Measurements from ENCODE around the gene LRRC4C. TPM values are rescaled to one million over a fixed set of nuclear protein-coding genes. Genes with fewer than 3 reads are reported as not detected.

The LRRC4C gene
- not detected for polyA plus RNA-seq (2012; ENCODE audit: insufficient read depth, insufficient read length)

DNA sequence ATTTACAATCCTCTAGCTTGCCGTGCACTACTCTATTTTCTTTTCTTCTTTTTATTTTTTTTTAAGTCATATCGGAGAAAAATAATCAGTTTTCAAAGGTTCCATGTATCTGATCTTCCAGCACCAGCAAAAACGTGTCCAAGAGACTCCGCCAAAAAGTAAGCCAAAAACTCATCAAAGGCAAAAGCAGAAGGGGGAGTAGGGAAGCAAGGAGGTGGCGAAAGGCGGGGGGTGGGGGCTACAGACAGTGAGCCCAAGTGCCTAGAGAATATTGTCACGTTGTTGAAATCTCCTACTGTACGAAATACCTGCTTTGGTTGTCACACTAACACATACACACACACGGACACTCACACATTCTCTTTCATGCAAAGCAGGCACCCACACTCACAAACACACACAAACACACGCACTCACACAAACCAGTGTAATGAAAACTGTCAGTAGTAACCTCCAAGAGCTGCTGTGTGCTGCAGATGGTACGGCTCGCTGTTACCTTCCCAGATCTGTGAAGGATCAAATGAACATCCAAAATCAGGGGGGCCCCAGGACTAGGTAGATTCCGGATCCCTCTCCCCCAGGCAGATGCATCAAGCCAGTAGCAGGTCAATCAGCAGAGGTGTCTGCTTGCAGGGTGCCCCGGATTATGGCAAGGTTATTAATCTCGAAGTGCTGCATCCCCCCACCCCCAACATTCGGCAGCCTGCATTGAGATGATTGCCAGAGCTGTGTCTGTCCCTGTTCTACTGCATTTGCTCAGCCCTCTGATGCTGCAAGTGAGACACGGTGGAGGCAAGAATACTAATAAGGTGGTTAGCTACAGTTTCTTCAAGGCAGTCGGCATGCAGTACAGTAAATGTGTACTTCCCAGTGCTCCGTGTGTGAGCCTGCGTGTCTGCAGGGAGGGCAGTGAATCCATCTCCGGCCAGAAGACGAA, at the start of gene LRRC4C:
Gene LRRC4C (minus strand): TSS at position 188 of the 937 bp plus-strand sequence.
- no peak for DNase-seq (ENCODE audit: low read depth, low spot score)
- H3K4me3 ChIP-seq (ENCODE audit: low read length): no peak within 1 kb of the TSS

DNA sequence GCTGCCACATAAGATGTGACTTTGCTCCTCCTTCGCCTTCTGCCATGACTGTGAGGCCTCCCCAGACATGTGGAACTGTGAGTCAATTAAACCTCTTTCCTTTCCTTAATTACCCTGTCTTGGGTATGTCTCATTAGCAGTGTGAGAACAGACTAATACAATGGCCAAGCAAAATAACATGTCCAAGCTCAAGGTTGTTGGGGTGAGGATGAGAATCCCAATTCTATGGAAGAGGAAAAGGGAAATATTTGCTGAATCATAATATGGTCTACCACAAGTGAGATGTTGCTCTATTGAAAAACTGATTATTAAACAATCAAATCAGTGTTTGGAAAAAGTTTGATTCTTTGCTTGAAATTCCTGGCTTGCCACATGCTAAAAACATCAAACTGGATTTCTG, 48.7 kb upstream of the LRRC4C start:
- no peak for DNase-seq (ENCODE audit: low read depth, low spot score)
- no peak overlapping the region for H3K4me3 ChIP-seq (ENCODE audit: low read length)

DNA sequence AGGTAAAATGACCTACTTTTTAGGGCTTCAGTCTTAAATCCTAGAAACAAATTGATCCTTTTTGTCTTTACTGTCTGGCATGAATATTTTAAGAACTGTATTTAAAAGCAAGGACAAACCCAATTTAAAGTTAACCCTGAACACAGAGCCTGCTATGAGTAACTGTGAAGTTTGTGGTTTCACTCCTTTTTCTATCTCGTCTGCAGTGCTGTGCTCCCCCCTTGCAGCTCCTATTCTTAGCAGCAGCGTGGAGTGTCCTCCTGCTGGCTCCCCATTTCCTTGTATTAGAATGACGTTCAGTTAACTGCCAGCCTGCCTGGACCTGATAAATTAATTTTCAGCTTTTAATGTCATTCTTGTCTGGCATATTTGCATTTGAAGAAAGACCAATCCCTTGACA, 40.0 kb upstream of the LRRC4C start:
- no peak overlapping the region for H3K4me3 ChIP-seq (ENCODE audit: low read length)
- no peak for DNase-seq (ENCODE audit: low read depth, low spot score)

DNA sequence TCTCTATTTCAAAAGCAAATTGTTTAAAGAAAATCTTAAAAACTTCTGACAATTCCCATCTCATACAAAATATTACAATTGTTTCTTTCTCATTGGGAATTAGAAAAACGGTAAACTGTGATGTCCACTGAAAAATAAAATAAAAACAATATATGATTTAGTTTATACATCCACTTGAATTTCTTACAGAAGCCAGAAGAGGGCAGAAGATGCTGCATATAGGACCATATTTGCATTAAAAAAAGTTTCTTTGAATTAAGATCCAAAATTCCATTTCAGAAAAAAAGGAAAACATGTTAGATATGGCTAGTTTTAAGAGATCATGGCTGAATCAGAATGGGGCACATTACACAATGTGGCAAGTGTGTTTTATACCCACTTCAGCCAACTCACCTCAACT, 39.3 kb upstream of the LRRC4C start:
- no peak for DNase-seq (ENCODE audit: low read depth, low spot score)
- no peak overlapping the region for H3K4me3 ChIP-seq (ENCODE audit: low read length)

DNA sequence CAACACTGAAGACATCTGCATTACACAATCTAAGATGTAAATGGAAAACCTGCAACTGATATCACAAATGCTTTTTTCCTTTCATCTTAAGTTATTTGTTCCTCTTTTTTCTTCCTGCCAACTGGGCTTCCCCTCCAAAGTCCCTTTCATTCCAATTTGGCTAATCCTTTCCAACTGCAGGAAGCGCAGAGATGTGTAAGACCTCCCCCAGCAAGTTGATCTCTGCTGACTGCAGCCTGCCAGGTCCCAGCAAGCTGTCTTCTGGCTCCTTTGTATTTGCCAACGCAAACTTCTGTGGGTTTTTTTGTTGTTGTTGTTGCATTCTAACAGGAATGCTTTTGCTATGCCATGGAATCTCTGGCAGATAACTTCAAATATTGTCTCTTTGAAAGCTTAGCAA, 38.5 kb upstream of the LRRC4C start:
- DNase-seq (ENCODE audit: low read depth, low spot score): no peak
- H3K4me3 ChIP-seq (ENCODE audit: low read length): no peak overlapping the region

DNA sequence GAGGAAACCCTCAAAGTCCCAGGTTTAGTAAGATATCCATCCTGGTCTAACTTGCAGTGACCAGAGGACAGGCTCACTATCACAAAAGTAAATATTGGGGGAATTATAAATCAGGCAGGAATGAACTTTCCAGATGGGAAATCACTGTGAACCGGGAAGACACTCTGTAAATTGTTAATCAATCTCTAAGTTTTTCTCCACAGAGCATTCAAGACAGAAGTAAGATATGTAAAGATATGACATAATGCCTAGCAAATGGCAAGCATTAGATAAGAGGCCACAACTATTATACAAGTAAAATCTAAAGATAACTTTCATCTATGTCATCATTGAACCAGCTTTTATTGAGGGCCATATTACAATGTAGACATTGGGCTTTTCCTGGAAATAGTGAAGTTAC, 35.3 kb upstream of the LRRC4C start:
- DNase-seq (ENCODE audit: low read depth, low spot score): no peak
- H3K4me3 ChIP-seq (ENCODE audit: low read length): no peak overlapping the region

DNA sequence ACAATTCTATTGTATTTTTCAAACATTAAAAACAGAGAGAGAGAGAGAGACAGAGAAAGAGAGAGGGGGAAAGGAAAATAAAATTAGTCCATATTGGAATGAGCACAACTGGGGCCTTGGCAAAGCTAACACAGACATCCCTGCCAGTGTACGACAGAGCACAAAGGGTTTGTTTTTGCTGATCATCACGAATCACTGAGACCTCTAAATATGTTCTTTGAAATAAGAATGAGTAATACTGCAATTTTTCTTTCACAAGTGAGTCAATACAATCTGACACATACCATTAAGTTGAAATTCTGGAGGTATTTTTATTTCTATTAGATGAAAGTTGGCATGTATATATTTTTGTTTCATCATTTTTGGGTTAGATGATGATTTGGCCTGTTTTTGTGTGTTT, 27.0 kb upstream of the LRRC4C start:
- no peak overlapping the region for H3K4me3 ChIP-seq (ENCODE audit: low read length)
- DNase-seq (ENCODE audit: low read depth, low spot score): no peak

DNA sequence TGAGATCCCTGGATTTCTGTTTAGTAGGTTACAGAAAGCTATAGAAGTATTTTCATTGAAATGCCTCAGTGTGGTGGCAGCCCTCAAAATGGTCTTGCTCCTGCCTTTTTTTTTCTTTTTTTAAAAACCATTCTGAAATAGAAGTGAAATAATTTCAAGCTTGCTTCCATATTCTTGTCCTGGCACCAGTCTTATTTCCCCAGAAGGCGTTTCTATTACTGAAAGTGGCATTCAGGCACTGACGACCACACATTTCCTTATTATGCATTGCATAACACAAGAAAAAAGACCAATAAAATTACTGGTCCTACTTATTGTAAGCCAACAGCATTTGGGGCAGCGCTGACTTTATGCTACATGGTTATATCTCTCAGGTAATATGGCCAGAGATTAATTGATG, 24.5 kb upstream of the LRRC4C start:
- no peak overlapping the region for H3K4me3 ChIP-seq (ENCODE audit: low read length)
- no peak for DNase-seq (ENCODE audit: low read depth, low spot score)

DNA sequence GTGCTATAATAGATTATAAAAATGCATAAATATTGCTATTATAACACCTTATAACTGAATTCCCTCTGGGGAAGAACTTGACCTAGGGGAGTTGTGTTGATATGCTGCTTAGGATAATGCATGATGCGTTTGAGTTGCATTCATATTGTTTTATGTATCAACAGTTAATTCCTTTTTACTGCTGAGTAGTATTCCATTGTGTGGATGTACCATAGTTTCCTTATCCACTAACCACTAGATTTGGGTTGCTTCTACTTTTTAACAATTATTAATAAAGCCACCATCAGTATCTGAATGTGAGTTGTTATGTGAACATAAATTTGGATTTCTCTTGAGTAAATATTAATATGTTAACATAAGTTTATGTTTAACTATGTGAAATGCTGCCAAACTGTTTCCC, 19.7 kb upstream of the LRRC4C start:
- no peak for DNase-seq (ENCODE audit: low read depth, low spot score)
- no peak overlapping the region for H3K4me3 ChIP-seq (ENCODE audit: low read length)

DNA sequence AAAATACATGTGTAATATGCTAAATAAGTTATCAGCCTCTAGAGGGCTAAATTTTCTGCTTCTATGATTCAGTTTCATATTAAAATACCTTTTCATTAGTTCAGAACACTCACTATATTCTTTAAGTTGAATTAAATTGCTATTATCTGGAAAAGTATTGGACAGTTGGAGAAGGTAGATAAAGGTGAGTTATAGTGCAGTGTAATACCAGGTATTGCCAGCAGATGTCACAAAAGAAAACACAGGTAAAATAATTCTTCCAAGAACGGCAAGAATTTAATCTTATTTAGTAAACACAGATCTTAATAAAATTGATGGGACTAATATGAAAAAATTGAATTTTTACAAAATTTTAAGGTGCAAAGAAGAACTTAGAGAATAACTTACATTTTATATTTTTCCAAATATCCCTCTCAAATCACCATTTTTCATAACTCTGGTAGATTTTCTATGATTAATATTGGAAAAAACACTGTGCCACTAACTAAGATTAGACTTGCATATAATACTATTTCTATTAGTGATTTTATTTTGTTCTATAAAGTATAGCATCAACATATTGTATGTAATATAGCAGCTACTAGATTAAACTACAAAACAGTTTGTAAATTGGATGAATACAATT, 1.7 kb upstream of the LRRC4C start:
- peak; percentile 6 for DNase-seq (ENCODE audit: low read depth, low spot score)
- H3K4me3 ChIP-seq (ENCODE audit: low read length): no peak overlapping the region

DNA sequence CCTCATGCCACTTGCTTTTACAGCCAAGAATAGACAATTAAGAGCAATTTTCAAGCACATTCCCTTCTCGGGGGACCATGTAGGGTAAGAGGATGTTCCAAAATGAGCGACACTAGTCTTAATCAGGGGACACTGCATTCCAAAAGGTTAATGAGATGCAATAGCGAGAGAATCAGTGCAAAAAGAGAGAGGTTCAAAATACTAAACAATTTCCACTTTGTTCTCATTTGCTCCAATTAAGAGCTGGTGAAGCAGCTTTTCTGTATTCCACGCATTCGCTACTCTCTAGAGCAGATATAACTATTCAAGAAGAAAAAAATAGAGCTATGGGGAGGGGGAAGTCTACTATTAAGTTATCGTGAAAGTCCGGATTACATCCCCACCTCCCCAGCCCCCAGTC, 811 bp downstream of the LRRC4C start:
- H3K4me3 ChIP-seq (ENCODE audit: low read length): no peak overlapping the region
- no peak for DNase-seq (ENCODE audit: low read depth, low spot score)

DNA sequence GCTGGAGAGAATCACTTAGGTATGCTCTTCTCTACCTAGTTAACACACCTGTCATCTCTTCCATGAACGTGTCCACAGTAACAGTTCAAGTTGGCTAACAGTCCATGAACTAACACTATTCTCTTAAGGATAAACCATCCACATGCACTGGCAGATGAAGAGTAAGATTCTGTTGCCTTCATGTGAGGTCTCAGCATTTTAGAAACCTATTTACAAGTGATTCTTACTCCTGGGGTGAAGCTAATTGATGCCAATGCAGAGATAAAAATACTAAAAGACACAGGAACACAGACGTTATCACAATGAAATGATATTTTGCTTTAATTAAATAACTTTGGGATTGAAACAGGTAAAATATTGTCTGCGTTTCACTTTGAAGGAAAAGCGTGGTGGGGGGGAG, 1.3 kb downstream of the LRRC4C start:
- DNase-seq (ENCODE audit: low read depth, low spot score): no peak
- no peak overlapping the region for H3K4me3 ChIP-seq (ENCODE audit: low read length)

DNA sequence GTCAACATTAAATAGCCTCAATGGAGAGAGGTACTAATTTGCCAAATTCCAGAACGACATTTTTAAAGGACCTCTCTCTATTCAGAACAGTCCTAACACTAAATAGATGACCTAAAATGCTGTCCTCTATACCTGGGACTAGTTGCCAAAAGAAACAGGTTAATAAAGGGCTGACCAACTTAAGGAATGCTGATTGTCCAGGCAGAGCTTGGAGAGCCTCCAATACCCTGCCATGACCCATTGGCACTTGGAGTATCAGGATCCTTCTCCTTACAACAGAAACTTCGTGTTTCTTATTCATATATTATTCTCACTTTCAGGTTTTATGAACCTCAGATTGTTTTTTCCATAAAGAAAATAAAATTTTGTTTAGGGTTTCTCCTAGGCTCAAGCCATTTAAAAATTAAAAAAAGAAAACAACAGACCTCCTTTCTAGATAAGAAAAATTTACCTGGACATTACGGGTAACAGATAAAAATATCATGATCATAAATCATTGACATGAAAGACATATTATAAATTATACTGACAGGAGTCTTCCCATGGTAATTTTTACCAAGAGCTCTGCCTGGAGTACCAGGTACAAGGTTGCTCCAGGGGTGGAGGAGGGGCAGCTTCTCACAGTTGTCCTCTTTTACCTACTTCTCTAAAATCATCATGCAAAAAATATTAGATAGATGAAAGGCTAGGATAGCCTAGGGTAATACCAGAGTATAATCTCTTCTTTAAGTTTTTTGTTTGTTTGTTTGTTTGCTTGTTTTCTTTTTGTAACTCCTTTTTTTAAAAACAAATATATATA, 2.0 kb downstream of the LRRC4C start:
- no peak overlapping the region for H3K4me3 ChIP-seq (ENCODE audit: low read length)
- no peak for DNase-seq (ENCODE audit: low read depth, low spot score)

DNA sequence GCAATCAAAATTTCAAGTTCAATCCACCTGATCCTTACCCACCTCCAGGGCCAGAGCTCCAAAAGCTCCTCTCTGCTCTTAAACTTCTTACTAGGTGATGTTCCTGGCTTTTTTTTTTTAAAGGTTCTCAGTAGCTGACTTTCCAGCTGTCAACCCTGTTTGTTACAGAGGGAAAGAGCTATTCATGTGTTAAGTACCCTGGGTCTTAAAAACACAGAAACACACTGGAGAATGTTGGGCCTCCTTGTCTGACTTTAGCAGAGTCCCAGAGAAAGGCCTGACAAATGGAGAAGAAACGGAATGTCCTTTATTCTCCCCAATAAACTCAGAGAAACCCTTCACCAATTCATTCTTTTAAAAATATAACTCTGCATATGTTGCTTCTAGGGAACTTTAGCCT, 3.2 kb downstream of the LRRC4C start:
- DNase-seq (ENCODE audit: low read depth, low spot score): no peak
- H3K4me3 ChIP-seq (ENCODE audit: low read length): no peak overlapping the region

DNA sequence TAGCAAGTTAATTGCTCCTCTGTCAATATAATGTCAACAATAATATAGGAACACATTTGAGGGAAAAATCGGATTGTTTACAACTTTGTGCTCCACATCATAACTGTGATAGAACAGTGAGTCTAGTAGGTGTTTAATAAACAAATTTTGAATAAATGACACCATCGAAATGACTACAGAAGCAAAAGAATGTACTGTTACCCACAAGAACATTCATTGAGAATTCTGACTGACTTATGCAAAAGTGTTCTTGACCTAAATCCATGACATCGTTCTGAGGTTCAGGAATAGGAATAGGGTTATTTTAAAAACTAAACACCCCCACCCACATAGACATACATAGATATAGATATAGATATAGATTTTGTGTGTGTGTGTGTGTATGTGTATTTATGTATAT, 8.4 kb downstream of the LRRC4C start:
- DNase-seq (ENCODE audit: low read depth, low spot score): no peak
- H3K4me3 ChIP-seq (ENCODE audit: low read length): no peak overlapping the region

DNA sequence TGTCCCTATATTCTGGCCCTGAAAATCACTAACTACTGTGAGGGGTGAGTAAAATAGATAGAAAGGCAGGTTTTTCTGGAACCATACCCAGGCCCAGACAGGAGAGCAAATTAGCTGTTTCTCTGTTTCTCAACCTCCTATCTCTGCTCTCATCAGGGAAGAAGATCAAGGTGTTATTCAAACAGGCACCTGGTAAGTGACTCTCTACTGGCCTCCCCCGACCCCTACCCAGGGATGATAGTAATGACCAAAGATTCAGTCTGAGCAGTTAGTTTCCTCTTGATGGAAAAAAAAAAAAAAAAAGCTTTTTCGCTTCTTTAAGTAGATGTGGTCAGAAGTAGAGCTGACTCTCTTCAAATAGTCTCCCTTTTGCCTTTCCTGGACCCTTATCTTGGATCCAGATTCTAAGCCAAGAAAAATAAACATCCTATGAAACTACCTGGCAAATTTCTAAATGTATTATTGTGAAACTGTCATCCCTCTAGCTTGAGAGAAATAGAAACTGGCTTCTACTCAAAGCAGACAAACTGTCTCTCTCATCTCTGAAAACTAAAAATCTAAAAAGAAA, 9.9 kb downstream of the LRRC4C start:
- no peak overlapping the region for H3K4me3 ChIP-seq (ENCODE audit: low read length)
- DNase-seq (ENCODE audit: low read depth, low spot score): no peak

DNA sequence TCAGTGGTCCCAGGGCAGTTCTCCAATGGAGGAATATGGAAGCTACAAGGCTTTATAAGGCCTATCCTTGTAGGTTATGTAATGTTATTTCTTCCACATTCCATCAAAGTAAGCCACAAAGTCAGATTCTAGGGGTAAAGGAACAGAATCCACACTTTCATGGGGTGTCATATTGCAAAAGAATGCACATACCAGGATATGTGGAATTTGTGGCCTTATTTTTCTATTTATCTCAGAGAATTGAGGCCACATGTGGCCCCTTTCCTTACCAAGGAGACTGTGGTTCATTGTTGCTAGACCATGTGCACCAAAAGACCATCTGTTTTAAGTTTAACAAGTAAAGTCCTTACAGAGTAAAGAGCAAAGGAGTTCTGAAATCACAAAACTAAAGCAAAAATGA, 12.9 kb downstream of the LRRC4C start:
- DNase-seq (ENCODE audit: low read depth, low spot score): no peak
- H3K4me3 ChIP-seq (ENCODE audit: low read length): no peak overlapping the region

DNA sequence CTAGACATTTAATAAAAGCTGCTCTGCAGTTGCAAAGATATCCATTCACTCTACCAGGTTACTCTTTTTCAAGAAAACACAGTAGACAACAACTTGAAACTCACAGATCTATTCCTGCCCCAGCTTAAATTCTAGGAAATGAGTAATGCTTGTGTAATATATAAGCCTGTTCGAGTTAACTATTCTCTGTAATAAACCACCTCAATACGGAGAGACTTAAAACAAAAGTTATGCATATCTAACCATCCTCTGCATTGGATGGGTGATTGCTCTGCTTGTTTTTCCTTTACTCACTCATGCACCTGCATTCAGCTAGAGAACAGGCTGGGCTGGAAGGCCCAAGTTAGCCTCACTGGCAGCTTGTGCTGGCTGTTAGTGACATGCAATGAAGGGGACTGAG, 13.3 kb downstream of the LRRC4C start:
- no peak for DNase-seq (ENCODE audit: low read depth, low spot score)
- H3K4me3 ChIP-seq (ENCODE audit: low read length): no peak overlapping the region

DNA sequence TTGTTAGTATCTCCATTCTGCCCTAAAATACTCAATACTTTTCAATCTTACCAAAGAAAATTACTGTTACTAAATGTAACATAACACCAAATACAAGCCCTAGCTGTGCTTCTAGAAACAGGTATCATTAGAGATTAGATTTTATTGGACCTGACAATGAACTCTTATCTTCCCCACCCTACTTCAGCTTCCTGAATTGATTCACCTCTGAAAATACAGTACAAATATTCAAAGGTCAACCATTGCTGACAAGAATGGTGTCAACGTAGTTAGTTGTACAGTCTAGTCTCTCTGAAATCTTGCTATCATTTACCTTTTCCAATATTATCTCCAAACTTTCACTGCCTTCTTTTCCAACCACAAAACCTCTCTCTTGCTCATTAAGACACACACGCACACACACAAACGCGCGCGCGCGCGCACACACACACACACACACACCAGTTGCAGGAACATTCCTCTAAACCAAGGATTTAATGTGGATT, 22.4 kb downstream of the LRRC4C start:
- DNase-seq (ENCODE audit: low read depth, low spot score): no peak

More for the DNA sequence above, 22.4 kb downstream of the LRRC4C start:
- H3K4me3 ChIP-seq (ENCODE audit: low read length): no peak overlapping the region

Measured in Jurkat, Clone E6-1 (cell line).